Endodermal cell (in vitro differentiated cells): Measurements from ENCODE around the gene CENPQ. TPM values are rescaled to one million over a fixed set of nuclear protein-coding genes. Genes with fewer than 3 reads are reported as not detected.

Source experiments
- DNase-seq: peaks from one replicate; pipeline ENCODE4 v3.0.0-alpha.2; 2017
- H3K27ac ChIP-seq: 2 replicates; pipeline ENCODE4 v1.5.1; 2013; ENCODE audit warnings: mild to moderate bottlenecking, low read depth, low read length, moderate library complexity
- H3K27me3 ChIP-seq: 2 replicates; pipeline ENCODE4 v1.6.1; 2013; ENCODE audit warnings: mild to moderate bottlenecking, low read length, moderate library complexity; ENCODE audit not compliant: insufficient read depth, control insufficient read depth, poor library complexity, severe bottlenecking
- H3K36me3 ChIP-seq: 2 replicates; pipeline ENCODE4 v1.7.0; 2013; ENCODE audit warnings: mild to moderate bottlenecking, low read length, moderate library complexity; ENCODE audit not compliant: control insufficient read depth, insufficient read depth
- H3K4me1 ChIP-seq: one replicate; pipeline ENCODE4 v1.7.0; 2013; ENCODE audit warnings: low read length; ENCODE audit not compliant: control insufficient read depth, insufficient read depth
- H3K4me3 ChIP-seq: 2 replicates; pipeline ENCODE4 v1.5.1; 2013; ENCODE audit warnings: mild to moderate bottlenecking, low read length, moderate library complexity
- H3K9ac ChIP-seq: 2 replicates; pipeline ENCODE4 v1.6.1; 2013; ENCODE audit warnings: mild to moderate bottlenecking, low read length, moderate library complexity; ENCODE audit not compliant: poor library complexity, severe bottlenecking; ENCODE audit errors: extremely low read depth
- H3K9me3 ChIP-seq: 2 replicates; pipeline ENCODE4 v1.6.1; 2013; ENCODE audit warnings: mild to moderate bottlenecking, low read length, moderate library complexity; ENCODE audit not compliant: control insufficient read depth
- H3K27ac Mint-ChIP-seq: 2 replicates; pipeline ENCODE4 v1.8.0; 2020; ENCODE audit warnings: mixed read lengths
- H3K27me3 Mint-ChIP-seq: 2 replicates; pipeline ENCODE4 v1.8.0; 2021; ENCODE audit warnings: mild to moderate bottlenecking, mixed read lengths; ENCODE audit not compliant: insufficient read depth
- H3K36me3 Mint-ChIP-seq: 2 replicates; pipeline ENCODE4 v1.8.0; 2020; ENCODE audit warnings: low read depth, mixed read lengths
- H3K4me1 Mint-ChIP-seq: 2 replicates; pipeline ENCODE4 v1.8.0; 2020; ENCODE audit warnings: mixed read lengths
- H3K4me3 Mint-ChIP-seq: 2 replicates; pipeline ENCODE4 v1.8.0; 2020; ENCODE audit warnings: mild to moderate bottlenecking, moderate library complexity, mixed read lengths
- H3K9me3 Mint-ChIP-seq: 2 replicates; pipeline ENCODE4 v1.8.0; 2020; ENCODE audit warnings: mild to moderate bottlenecking, mixed read lengths
- CTCF ChIP-seq: fragments of 200-600 bp; sonication (generic); conservative IDR thresholded peaks from 2 replicates; pipeline ENCODE4 v1.5.0; 2021; ENCODE audit warnings: antibody characterized with exemption, mild to moderate bottlenecking
- WGBS, 2 experiments: methylation state at CpG; one replicate each; pipeline versions ENCODE4 v1.1.5 to v1.1.7; 2013; ENCODE audit warnings: missing lambda C conversion rate in 2 of 2, mixed read lengths in 1 of 2; ENCODE audit not compliant: insufficient coverage in 1 of 2, insufficient read length in 1 of 2; 5-methylcytosine and 5-hydroxymethylcytosine counted together
- total RNA-seq, 2 donors: library from RNA; stranded (reverse); fragmentation: NEBNext Ultra II Directional in 1 of 2; extraction: Animal tissue kit (Norgen Biotek cat#: 25700) in 1 of 2; gene quantifications; 2 replicates in 1 of 2; 3 replicates in 1 of 2; pipeline ENCODE4 v1.2.1, GENCODE V29; 2021

Gene CENPQ
- total RNA-seq, 2 donors from 2014 or later = 13.9 to 22.2 TPM

- H3K36me3 Mint-ChIP-seq = peaks cover 1% of the 10 kb centered on the region
- Histone ChIP-seq H3K27me3 (no peaks in the 10 kb centered on the region), H3K4me3 (peak overlapping the region; percentile 91), H3K9me3 (no peaks in the 10 kb centered on the region), H3K27ac (no peak overlapping the region), H3K36me3 (peaks cover 7% of the 10 kb centered on the region), H3K4me1 (peaks cover under 1% of the 10 kb centered on the region), H3K9ac (no peak overlapping the region)
- TF ChIP-seq CTCF = no peak
- H3K4me3 Mint-ChIP-seq = peak overlapping the region; percentile 97
- DNase-seq = no peak
- H3K27ac Mint-ChIP-seq = peak overlapping the region; percentile 99
- H3K27me3 Mint-ChIP-seq = no peaks in the 10 kb centered on the region
- WGBS, 2 experiments = 80 to 84% methylated on average over 2 to 3 of the region's 3 CpGs
- peaks cover 11% of the 10 kb centered on the region for H3K4me1 Mint-ChIP-seq
- H3K9me3 Mint-ChIP-seq = no peaks in the 10 kb centered on the region
Observed at GRCh38 chr6:49462071-49462470, 1.1 kb upstream of the CENPQ start.

GRCh38 chr6:49462599-49462926 lies 607 bp upstream of the CENPQ start:
- H3K9me3 Mint-ChIP-seq = no peaks in the 10 kb centered on the region
- H3K27me3 Mint-ChIP-seq = no peaks in the 10 kb centered on the region
- Histone ChIP-seq H3K9ac (peak overlapping the region; percentile 74), H3K4me1 (no peaks in the 10 kb centered on the region), H3K27me3 (no peaks in the 10 kb centered on the region), H3K36me3 (peaks cover 7% of the 10 kb centered on the region), H3K27ac (peak overlapping the region; percentile 50), H3K9me3 (no peaks in the 10 kb centered on the region), H3K4me3 (peak overlapping the region; percentile 91)
- DNase-seq = no peak
- peaks cover 9% of the 10 kb centered on the region for H3K4me1 Mint-ChIP-seq
- no peak for TF ChIP-seq CTCF
- peak overlapping the region; percentile 99 for H3K27ac Mint-ChIP-seq
- H3K4me3 Mint-ChIP-seq = peak overlapping the region; percentile 97
- H3K36me3 Mint-ChIP-seq = no peaks in the 10 kb centered on the region
- 3 to 4% methylated on average over 6 to 7 of the region's 7 CpGs for WGBS, 2 experiments

- Mint-ChIP-seq H3K4me3 (peak overlapping the region; percentile 97), H3K27ac (peak overlapping the region; percentile 99), H3K9me3 (no peaks in the 10 kb centered on the region), H3K27me3 (no peaks in the 10 kb centered on the region), H3K4me1 (peaks cover 9% of the 10 kb centered on the region), H3K36me3 (no peaks in the 10 kb centered on the region)
- 0% methylated on average over 2 to 4 of the region's 4 CpGs for WGBS, 2 experiments
- H3K9me3 ChIP-seq = no peaks in the 10 kb centered on the region
- H3K4me3 ChIP-seq = peak overlapping the region; percentile 91
- H3K9ac ChIP-seq = peak overlapping the region; percentile 74
- H3K4me1 ChIP-seq = no peaks in the 10 kb centered on the region
- no peak overlapping the region for H3K27ac ChIP-seq
- no peak for DNase-seq
- H3K36me3 ChIP-seq = no peaks in the 10 kb centered on the region
- no peaks in the 10 kb centered on the region for H3K27me3 ChIP-seq
- no peak for TF ChIP-seq CTCF
Observed at GRCh38 chr6:49463612-49463967, 420 bp downstream of the CENPQ start.
